Measurements from ENCODE around the gene TFDP2.

DNA sequence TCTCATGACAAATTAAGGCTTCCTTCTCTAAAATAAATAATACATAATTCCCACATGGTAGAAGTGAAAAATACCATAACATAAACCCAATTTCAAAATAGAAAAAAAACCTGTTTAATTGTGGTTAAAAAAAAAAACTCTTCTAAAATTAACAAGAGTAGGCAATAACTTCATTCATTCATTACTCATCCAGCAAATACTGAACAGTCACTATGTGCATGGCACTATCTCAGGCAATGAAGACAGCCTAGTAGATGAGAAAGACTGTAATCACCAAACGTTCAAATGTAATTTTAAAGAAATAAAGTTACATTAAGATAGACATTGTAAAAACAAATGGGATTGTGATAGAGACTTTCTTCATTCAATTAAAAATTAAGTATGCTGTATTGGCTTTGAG, 43.4 kb downstream of the TFDP2 start:
- no peak for TF ChIP-seq PPARA (CRISPR knock-in tag; IDR thresholded peaks at IDR 0.05; ENCODE audit: borderline replicate concordance)
- TF ChIP-seq, protein P1, sequence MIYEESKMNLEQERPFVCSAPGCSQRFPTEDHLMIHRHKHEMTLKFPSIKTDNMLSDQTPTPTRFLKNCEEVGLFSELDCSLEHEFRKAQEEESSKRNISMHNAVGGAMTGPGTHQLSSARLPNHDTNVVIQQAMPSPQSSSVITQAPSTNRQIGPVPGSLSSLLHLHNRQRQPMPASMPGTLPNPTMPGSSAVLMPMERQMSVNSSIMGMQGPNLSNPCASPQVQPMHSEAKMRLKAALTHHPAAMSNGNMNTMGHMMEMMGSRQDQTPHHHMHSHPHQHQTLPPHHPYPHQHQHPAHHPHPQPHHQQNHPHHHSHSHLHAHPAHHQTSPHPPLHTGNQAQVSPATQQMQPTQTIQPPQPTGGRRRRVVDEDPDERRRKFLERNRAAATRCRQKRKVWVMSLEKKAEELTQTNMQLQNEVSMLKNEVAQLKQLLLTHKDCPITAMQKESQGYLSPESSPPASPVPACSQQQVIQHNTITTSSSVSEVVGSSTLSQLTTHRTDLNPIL (CRISPR knock-in tag; IDR thresholded peaks at IDR 0.05; ENCODE audit: low read depth): no peak
- TF ChIP-seq ESRRG (CRISPR knock-in tag; IDR thresholded peaks at IDR 0.05): no peak
- TF ChIP-seq, protein P2, sequence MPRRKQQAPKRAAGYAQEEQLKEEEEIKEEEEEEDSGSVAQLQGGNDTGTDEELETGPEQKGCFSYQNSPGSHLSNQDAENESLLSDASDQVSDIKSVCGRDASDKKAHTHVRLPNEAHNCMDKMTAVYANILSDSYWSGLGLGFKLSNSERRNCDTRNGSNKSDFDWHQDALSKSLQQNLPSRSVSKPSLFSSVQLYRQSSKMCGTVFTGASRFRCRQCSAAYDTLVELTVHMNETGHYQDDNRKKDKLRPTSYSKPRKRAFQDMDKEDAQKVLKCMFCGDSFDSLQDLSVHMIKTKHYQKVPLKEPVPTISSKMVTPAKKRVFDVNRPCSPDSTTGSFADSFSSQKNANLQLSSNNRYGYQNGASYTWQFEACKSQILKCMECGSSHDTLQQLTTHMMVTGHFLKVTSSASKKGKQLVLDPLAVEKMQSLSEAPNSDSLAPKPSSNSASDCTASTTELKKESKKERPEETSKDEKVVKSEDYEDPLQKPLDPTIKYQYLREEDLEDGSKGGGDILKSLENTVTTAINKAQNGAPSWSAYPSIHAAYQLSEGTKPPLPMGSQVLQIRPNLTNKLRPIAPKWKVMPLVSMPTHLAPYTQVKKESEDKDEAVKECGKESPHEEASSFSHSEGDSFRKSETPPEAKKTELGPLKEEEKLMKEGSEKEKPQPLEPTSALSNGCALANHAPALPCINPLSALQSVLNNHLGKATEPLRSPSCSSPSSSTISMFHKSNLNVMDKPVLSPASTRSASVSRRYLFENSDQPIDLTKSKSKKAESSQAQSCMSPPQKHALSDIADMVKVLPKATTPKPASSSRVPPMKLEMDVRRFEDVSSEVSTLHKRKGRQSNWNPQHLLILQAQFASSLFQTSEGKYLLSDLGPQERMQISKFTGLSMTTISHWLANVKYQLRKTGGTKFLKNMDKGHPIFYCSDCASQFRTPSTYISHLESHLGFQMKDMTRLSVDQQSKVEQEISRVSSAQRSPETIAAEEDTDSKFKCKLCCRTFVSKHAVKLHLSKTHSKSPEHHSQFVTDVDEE (CRISPR knock-in tag; IDR thresholded peaks at IDR 0.05): no peak
- no peak for TF ChIP-seq ZNF565 (CRISPR knock-in tag; conservative IDR thresholded peaks at IDR 0.05; ENCODE audit: low read depth)
- no peak for TF ChIP-seq ISL1 (CRISPR knock-in tag; IDR thresholded peaks at IDR 0.05)
- no peak for TF ChIP-seq ARNTL (CRISPR knock-in tag; IDR thresholded peaks at IDR 0.05; ENCODE audit: borderline replicate concordance, low read depth)
